Vagina (tissue), 2 donors: ENCODE measurements around the gene LYSMD3. TPM values are rescaled to one million over a fixed set of nuclear protein-coding genes. Genes with fewer than 3 reads are reported as not detected.
"Not testable (repeated sequence)": the region's sequence is repeated elsewhere in the genome, so short reads cannot be mapped to it uniquely, and the experiment has no call there.

Source experiments
- DNase-seq, 2 donors: peaks; one replicate each; pipeline ENCODE4 v3.0.0-alpha.2; 2017; ENCODE audit errors: extremely low spot score in 2 of 2
- H3K27ac ChIP-seq: fragments of 200-600 bp; sonication (generic); one replicate; pipeline ENCODE4 v1.5.1; 2019
- H3K27me3 ChIP-seq: fragments of 200-600 bp; sonication (generic); one replicate; pipeline ENCODE4 v1.5.1; 2019
- H3K36me3 ChIP-seq, 2 donors: fragments of 200-600 bp; sonication (generic); one replicate each; pipeline ENCODE4 v1.5.1; 2017 to 2019
- H3K4me1 ChIP-seq: fragments of 200-600 bp; sonication (generic); one replicate; pipeline ENCODE4 v1.5.1; 2019
- H3K4me3 ChIP-seq, 2 donors: fragments of 200-600 bp; sonication (generic); 1 replicate in 1 of 2; 2 replicates in 1 of 2; pipeline ENCODE4 v1.5.1; 2016 to 2019
- H3K9me3 ChIP-seq: fragments of 200-600 bp; sonication (generic); one replicate; pipeline ENCODE4 v1.5.1; 2019
- POLR2A ChIP-seq, 2 donors: fragments of 450-650 bp; IDR thresholded peaks; one replicate each; pipeline ENCODE4 v1.6.1; 2017; ENCODE audit warnings: antibody characterized with exemption in 2 of 2, mild to moderate bottlenecking in 2 of 2, moderate library complexity in 2 of 2
- POLR2AphosphoS5 ChIP-seq, 2 donors: sonication (generic); formaldehyde crosslinking; IDR thresholded peaks; one replicate each; pipeline ENCODE4 v1.9.0; 2017; ENCODE audit warnings: antibody characterized with exemption in 2 of 2, mild to moderate bottlenecking in 2 of 2, low read depth in 1 of 2; ENCODE audit not compliant: insufficient read depth in 1 of 2
- intact Hi-C: fragments of 100-400 bp; cut with DNase I; formaldehyde crosslinking; loops from one replicate; pipeline ENCODE4 v1.15.1; 2023
- total RNA-seq: library from RNA; depleted of rRNA; stranded (reverse); fragments of >200 nt; gene quantifications from one replicate; pipeline ENCODE4 v1.2.3, GENCODE V29; 2016
- TF ChIP-seq, protein P1 (sequence below), 3 experiments: fragments of 450-650 bp in 2 of 3; fragments of 200-600 bp in 1 of 3; sonication (generic) in 1 of 3; IDR thresholded peaks; one replicate each; pipeline ENCODE4 v1.5.1; 2017 to 2019; ENCODE audit warnings: antibody characterized with exemption in 3 of 3, mild to moderate bottlenecking in 2 of 3, moderate library complexity in 2 of 3

The LYSMD3 gene
- total RNA-seq = 15.5 TPM

DNA sequence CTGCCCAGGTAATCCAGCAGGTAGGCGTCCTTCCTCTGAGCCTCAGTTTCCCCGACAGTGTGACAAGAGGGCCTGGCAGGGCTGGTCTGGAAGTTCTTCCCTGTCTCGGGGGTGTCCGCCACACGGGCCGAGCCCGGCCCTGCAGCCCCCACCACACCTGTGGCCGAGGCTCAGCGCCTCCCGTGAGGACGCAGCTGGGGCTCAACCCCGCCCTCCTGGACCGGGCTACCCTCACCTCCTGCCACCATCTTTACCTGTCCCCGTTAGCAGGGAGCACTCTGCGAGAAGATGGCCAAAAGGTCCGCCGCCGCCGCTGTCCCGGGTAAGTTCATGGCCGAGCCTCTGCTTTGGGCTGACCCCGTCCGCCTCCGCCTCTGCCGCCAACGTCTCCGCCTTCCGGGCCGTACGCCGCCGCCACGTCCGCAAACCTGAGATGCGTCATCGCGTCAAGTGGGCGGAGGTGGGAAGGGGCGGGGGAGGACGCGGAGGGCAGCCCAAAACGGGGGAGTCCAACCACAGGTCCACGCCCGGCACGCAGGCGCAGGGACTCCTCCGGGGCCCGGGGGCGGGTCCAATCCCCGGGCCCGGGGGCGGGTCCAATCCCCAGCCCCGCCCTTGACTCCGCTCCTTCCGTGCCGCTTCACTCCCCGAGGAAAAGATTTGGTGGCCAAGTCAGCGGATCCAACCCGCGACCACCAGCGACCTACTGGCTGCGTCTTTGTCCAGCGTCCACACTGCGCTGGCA is at the start of gene LYSMD3:
Gene LYSMD3, minus strand, starts transcription at position 391 of the 745 bp plus-strand sequence. CDS start 4,295 bp downstream, outside the sequence.
- TF ChIP-seq POLR2AphosphoS5 (IDR thresholded peaks at IDR 0.05; ENCODE audit: insufficient read depth in 1 of 2, low read depth in 1 of 2) (peak; percentile 86 to 98), POLR2A (IDR thresholded peaks at IDR 0.05) (peak in 1 of 2 donors; percentile 84)
- TF ChIP-seq, protein P1, sequence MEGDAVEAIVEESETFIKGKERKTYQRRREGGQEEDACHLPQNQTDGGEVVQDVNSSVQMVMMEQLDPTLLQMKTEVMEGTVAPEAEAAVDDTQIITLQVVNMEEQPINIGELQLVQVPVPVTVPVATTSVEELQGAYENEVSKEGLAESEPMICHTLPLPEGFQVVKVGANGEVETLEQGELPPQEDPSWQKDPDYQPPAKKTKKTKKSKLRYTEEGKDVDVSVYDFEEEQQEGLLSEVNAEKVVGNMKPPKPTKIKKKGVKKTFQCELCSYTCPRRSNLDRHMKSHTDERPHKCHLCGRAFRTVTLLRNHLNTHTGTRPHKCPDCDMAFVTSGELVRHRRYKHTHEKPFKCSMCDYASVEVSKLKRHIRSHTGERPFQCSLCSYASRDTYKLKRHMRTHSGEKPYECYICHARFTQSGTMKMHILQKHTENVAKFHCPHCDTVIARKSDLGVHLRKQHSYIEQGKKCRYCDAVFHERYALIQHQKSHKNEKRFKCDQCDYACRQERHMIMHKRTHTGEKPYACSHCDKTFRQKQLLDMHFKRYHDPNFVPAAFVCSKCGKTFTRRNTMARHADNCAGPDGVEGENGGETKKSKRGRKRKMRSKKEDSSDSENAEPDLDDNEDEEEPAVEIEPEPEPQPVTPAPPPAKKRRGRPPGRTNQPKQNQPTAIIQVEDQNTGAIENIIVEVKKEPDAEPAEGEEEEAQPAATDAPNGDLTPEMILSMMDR (IDR thresholded peaks at IDR 0.05) = peak in 1 of 3 experiments; percentile 4
- Histone ChIP-seq H3K27ac (peak within 1 kb of the TSS; percentile 97), H3K27me3 (no peaks in the 10 kb centered on the region), H3K4me3 (peak within 1 kb of the TSS; percentile 91 to 96), H3K4me1 (peaks cover 34% of the 10 kb centered on the region), H3K9me3 (no peaks in the 10 kb centered on the region), H3K36me3 (peaks cover 0 to 5% of the 10 kb centered on the region in 2 donors)
- intact Hi-C loops = no loop called here
- peak; percentile 97 for DNase-seq

GRCh38 chr5:90576566-90576965 is 47.2 kb upstream of the LYSMD3 start:
- H3K4me1 ChIP-seq, DNase-seq, H3K36me3 ChIP-seq, H3K27ac ChIP-seq, intact Hi-C loops, H3K27me3 ChIP-seq, H3K9me3 ChIP-seq, H3K4me3 ChIP-seq: not testable (repeated sequence)

DNA sequence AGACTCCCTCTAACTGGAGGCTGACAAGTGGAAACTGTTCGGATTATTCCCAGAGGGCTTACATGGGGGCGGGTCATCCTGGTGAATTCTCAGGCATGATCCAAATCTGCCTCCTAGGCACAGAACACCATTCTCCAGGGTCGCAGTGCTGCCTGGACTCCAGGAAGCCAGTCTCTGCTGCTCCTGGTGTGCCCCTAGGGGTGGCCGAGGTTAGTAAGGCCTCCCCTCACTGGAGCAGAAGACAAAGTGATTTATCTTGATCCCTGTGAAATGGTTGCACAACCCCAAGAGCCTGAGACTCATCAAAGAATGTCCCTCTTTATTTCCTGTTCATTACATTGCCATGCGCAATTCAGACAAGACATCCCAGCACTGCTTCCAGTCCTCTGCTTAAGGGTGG is 46.3 kb upstream of the LYSMD3 start:
- H3K4me1 ChIP-seq = no peaks in the 10 kb centered on the region
- intact Hi-C loops = no loop called here
- H3K36me3 ChIP-seq = no peaks in the 10 kb centered on the region
- no peak overlapping the region for H3K27ac ChIP-seq
- TF ChIP-seq, protein P1 (IDR thresholded peaks at IDR 0.05) = no peak
- TF ChIP-seq POLR2A (IDR thresholded peaks at IDR 0.05) (no peak), POLR2AphosphoS5 (IDR thresholded peaks at IDR 0.05; ENCODE audit: insufficient read depth in 1 of 2, low read depth in 1 of 2) (no peak)
- no peak overlapping the region for H3K4me3 ChIP-seq
- DNase-seq = no peak
- no peaks in the 10 kb centered on the region for H3K27me3 ChIP-seq
- no peaks in the 10 kb centered on the region for H3K9me3 ChIP-seq

DNA sequence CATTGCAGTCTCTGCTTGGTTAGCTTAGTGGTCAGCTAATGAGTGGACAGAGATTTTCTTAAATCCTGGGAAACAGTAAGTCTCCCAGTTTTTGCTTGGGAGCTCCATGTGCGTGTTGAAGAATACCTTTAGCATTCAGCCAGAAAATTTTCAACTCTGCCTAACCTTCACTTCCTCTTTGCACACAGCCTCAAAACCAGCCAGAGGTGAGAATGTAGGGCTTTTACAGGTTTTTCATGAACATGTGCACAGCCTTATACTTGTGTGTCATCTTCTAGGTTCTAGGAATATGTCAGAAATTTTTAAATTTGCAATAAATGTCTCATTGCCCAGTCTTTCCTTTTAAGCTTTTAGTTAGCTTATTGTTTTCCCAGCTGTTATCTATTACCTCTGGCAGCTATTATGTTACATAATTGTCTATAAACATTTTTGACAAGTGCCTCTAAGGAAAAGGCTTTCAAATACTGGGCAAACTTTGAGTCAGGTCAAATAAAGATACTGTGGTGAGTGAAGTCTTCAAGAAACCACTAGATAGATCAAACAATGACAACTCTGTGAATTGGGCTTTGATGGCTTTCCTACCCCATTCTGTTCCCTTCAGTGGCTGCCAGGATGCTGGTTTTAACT is 41.9 kb upstream of the LYSMD3 start:
- H3K27me3 ChIP-seq = no peaks in the 10 kb centered on the region
- H3K4me1 ChIP-seq = no peaks in the 10 kb centered on the region
- H3K36me3 ChIP-seq = no peaks in the 10 kb centered on the region
- no peak overlapping the region for H3K27ac ChIP-seq
- TF ChIP-seq, protein P1 (IDR thresholded peaks at IDR 0.05) = no peak
- no peak for TF ChIP-seq POLR2AphosphoS5 (IDR thresholded peaks at IDR 0.05; ENCODE audit: insufficient read depth in 1 of 2, low read depth in 1 of 2)
- no peak for TF ChIP-seq POLR2A (IDR thresholded peaks at IDR 0.05)
- intact Hi-C loops = no loop called here
- no peak for DNase-seq
- no peaks in the 10 kb centered on the region for H3K9me3 ChIP-seq
- no peak overlapping the region for H3K4me3 ChIP-seq

GRCh38 chr5:90570034-90570433 is 40.6 kb upstream of the LYSMD3 start:
- no peaks in the 10 kb centered on the region for H3K4me1 ChIP-seq
- DNase-seq = no peak
- H3K4me3 ChIP-seq = no peak overlapping the region
- intact Hi-C loops = no loop called here
- H3K9me3 ChIP-seq = no peaks in the 10 kb centered on the region
- H3K27me3 ChIP-seq = no peaks in the 10 kb centered on the region
- TF ChIP-seq, protein P1 (IDR thresholded peaks at IDR 0.05) = no peak
- TF ChIP-seq POLR2AphosphoS5 (IDR thresholded peaks at IDR 0.05; ENCODE audit: insufficient read depth in 1 of 2, low read depth in 1 of 2) (no peak), POLR2A (IDR thresholded peaks at IDR 0.05) (no peak)
- no peaks in the 10 kb centered on the region for H3K36me3 ChIP-seq
- H3K27ac ChIP-seq = no peak overlapping the region
